GM21723 (cell line): ENCODE results near the gene C1R.
"Not testable (repeated sequence)": the region's sequence is repeated elsewhere in the genome, so short reads cannot be mapped to it uniquely, and the experiment has no call there.

ENCODE experiments used
- ATAC-seq: cut with Tn5 transposase; IDR thresholded peaks from one replicate; pipeline ENCODE4 v1.9.1; 2021; ENCODE audit warnings: mild to moderate bottlenecking, moderate library complexity; ENCODE audit not compliant: unreplicated experiment

Gene C1R

DNA sequence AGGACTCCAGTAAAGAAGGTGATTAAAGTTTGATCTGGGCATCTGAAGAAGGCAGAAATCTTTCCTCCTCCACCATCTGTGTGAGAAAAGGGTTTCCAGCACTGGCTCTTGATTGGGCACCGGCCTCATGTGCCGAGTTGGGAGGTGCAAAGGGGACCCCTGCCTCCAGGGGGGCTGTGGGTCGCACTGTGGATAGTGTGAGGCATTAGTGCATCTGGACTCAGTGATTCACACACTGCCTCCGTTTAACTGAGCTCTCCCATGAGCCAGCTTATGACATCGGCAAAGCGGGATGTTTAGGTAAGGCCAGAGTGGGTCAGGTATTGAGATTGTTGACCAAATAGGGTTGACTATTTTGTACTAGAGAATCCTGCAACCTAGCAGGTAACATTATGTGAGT, 22.9 kb downstream of the C1R start:
- no peak for ATAC-seq

DNA sequence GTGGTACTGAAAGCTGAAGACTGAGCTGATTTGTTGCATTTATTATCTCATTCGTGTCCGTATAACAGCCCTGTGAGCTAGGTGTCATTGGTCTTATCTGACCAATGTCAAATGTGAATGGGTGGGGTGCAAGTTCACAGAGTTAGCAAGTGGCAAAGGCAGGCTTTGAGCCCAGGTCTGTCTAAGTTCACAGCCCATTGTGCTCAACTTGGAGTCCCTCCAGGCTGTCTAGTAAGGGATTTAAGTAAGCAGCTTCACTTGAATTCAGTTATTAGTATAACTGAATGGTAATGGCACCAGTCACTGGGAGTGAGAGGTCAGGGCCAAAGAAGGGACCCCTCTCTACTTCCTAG, 23.3 kb downstream of the C1R start:
- no peak for ATAC-seq

DNA sequence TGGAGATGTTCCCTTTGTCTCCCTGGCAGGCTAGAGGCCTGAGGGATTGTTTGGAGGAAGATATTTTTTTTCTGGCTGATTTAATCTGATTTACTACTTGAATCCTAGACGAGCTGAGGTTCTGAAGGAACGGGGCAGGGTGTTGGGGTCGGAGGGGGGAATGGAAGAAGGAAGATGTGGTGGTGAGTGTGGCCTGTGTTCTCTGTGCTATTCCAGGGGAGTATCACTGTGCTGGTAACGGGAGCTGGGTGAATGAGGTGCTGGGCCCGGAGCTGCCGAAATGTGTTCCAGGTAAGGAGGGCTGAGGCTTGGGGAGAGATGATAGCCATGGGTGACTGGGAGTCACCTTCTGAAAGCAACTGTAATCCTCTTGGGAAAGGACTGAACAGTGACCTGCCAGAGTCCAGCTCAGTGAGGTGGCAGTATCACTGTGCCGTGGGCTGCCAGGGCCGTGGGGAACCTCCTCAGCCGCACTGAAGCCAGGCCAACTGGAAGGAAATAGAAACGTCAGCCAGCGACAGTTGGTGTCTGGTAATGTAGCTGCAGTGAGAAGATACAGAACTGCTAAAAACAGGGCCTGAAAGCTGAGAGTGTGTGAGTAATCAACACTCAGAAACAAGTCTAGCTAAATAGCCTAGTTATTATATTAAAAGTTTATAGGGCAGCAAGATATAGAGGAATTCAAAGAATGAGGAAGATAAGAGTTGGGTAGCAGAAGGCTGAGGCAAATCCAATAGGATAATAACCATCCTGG, 23.8 kb downstream of the C1R start:
- no peak for ATAC-seq

DNA sequence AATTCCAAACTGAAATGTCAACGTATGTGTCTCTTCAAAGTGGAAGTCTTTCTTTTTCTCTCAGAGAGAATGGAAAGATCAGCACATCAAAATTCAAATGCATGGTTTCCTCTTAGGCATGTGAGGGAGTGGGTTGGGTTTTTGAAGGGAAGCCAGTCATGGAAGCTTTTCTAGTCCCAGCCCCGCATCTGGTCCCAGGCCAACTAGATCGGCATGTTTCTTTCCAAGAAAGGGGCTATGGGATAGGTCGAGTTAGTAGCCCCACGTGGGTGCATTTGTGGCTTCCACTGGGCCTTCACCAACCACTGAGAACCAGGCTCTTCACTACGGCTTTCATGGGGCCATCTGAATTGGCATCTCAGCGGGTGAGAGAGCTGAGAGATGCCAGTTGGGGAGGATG, 25.1 kb downstream of the C1R start:
- ATAC-seq, result no peak

DNA sequence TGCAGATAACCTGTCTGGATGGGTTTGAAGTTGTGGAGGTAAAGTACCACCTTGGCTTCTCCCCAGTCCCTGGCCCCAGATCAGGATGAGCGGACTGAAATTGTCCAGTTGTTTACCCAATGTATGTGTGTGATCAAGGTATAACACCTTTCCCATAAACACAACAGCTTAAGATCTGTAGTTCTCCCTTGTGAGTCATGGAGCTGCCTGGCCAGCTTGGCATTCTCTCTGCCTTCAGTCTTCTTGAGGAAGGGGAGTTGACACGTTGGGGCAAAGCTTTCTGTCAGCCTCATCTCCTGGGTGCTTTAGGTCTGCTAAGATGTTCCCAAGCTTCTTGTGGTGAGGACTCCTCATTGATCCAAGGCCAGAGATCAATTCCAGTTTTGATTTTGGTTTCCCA, 25.6 kb downstream of the C1R start:
- no peak for ATAC-seq

DNA sequence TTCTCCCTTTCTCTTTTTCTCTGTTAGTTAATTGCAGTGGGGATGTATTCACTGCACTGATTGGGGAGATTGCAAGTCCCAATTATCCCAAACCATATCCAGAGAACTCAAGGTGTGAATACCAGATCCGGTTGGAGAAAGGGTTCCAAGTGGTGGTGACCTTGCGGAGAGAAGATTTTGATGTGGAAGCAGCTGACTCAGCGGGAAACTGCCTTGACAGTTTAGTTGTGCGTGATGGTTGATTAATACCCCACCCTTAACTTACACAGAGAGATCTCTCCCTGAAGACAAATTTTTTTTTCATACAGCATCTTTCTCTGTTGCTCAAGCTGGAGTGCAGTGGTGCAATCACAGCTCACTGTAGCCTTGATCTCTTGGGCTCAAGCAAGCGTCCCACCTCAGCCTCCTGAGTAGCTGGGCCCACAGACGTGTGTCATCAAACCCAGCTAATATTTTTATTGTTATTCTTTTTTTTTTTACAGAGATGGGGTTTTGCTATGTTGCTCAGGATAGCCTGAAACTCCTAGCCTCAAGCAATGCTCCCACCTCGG, 27.1 kb downstream of the C1R start:
- no peak for ATAC-seq

DNA sequence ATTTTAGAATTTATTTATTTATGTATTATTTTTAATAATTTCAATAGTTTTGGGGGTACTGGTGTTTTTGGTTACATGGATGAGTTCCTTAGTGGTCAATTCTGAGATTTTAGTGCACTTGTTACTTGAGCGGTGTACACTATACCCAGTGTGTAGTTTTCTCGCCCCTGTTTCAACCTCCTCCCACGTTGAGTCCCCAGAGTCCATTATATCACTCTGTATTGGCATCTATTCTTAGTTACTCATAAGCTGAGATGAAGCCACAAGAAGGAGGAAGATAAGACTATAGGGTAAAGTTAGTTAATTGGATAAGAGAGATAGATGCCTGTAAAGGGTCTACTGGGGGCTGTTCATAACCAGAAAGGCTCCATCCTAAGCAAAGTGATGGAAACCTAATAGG, 27.7 kb downstream of the C1R start:
- ATAC-seq, result no peak

DNA sequence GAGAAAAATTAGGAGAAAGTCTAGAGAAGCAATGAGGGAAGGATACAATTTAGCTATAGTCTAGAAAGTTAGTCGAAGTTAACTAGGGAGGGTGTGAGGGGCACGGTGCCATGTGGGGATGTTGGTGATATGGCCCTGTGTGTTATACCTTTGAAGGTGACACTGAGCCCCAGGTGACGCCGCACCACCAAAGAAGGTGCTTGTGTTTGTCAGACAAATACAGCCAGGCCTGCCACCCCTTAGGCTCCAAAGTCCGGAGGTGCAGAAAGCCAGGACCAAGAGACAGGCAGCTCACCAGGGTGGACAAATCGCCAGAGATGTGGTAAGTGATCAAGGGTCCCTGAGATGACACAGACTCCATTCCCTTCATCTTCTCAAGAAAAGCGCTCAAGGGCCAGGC, 30.6 kb downstream of the C1R start:
- no peak for ATAC-seq

DNA sequence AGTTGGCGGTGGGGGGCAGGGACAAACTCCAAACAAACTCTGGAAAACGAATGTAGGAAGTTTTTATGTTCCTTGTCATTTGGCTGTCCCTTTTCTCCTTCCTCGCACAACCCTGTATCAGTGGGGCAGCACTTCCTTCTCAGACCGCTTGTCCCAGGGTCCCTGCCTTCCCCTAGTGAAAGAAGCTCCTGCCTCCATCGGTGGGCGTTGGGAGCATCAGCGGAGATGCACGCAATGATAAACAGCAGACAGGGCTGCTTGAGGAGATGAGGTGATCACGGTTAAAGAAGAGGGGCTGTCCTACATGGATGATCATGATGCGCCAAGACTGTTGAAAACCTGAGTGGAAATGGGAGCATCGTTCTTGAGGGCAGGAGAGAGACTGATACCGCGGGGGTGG, 31.1 kb downstream of the C1R start:
- ATAC-seq, result no peak

DNA sequence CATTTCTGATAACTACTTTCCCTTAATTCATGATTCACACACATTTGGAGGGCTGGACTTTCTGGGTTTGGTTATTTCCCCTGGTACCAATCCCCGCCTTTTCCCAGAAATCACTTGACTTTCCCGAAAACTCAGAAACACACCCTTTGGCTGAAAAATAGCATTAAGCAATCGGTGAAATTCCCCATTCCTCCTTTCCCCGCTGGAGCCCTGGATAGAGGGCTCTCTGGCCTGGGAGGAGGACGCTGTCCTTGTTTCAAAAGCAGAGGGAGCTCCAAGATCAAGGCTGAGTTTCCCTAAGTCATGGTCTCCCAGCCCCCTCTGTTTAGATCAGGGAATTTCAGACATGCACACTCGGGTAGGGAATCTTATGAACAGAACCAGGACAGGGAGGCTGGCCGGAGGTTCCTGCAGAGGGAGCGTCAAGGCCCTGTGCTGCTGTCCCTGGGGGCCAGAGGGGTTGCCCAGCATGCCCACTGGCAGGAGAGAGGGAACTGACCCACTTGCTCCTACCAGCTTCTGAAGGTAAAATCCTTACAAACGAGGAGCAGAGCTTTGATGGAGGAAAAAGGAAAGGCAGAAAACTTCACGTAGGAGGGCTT, 31.8 kb downstream of the C1R start, which contains the start of gene C1S:
Gene C1S (plus strand): TSS at position 366 of the 602 bp plus-strand sequence. CDS start 1,195 bp downstream, outside the sequence.
- ATAC-seq, result no peak

DNA sequence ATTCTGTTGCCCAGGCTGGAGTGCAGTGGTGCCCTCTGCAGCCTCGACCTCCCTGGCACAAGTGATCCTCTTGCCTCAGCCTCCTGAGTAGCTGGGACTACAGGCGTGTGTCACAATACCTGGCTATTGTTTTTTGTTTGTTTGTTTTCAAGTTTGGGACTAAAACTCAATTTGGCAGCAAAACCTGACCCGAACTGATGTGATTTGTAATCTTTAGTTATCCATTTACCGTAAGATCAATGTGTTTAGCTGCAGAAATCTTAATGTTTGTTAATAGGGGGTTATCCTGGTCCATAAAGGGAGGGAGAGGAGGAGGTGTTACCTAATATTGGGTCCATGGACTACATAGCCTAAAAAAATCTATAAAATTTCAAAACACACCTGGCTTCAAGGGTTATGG, 32.5 kb downstream of the C1R start:
- no peak for ATAC-seq

DNA sequence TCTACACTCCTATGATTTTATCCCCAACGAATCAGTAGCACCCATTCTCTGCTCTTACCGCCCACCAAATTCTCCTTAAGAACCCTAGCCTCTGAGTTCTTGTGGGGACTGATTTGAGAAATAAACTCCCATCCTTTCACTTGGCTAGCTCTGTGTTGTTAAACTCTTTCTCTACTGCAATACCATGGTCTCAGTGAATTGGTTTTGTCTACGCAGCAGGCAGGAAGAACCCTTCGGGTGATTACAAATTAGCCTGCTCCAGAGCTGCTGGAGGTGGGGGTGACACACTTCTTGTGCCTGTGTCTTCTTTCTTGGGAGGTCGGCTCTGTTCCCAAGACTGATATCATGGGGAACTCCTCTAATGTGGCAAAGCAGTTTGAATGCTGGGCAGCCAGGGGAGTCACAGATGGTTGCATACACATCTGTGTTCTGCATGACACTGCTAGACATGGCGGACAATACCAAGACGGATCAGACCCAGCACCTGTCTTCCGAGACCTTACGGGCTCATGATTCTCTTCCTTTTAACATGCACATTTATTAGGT, 33.3 kb downstream of the C1R start:
- no peak for ATAC-seq

DNA sequence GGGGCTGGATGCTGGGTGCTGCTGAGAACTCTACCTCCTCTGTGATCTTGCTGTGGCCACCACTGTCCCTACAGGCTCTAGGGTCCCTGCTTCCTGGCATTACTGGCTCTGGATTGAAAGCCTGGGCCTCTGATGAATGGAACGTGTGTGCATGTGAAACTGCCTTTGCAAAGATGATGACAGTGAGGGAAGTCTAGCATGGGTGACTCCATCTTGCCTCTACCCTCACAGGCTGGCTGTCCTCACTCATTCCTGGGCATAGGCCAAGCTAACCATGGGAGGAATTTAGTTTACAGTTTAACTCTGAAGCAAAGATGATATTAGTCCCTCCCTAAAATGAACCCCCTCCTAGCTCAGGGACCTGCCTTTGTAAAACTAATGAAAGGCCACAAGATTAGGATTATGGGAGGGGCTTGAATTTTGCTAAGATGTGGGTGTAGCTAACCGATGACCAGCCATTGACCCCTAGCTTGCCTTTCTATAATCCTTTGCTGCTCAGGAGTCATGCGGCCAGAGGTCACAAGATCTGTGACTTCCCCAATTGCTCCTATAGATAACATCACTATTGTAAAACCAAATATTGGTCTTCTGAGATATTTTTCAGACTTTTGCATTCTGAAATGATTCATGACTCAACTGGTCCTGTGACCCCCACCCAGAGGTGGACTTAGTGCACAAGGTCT, 33.9 kb downstream of the C1R start:
- ATAC-seq, result no peak

DNA sequence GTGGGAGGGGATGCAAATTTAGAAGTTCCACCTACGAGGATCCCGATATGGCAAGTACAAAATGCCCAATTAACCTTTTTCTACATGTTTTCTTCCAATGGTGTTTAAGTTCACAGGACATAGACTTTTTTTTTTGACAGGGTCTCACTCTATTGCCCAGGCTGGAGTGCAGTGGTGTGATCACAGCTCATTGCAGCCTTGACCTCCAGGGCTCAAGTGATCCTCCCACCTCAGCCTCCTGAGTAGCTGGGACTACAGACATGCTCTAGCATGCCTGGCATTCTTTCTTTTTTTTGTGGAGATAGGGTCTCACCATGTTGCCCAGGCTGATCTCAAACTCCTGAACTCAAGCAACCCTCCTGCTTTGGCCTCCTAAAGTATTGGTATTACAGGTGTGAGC, 36.5 kb downstream of the C1R start:
- not testable (repeated sequence) for ATAC-seq

DNA sequence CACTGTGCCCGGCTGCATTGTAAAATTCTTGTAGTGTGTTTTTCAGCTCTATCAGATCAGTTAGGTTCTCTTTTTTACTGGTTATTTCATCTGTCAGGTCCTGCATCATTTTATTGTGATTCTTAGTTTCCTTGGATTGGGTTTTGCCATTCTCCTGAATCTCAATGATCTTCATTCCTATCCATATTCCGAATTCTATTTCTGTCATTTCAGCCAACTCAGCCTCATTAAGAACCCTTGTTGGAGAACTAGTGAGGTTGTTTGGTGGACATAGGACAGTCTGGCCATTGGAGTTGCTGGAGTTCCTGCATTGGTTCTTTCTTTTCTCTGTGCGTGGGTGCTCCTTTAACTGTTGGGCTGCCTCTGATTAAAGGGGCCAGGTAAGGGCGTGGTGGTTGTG, 37.3 kb downstream of the C1R start:
- ATAC-seq, result no peak

DNA sequence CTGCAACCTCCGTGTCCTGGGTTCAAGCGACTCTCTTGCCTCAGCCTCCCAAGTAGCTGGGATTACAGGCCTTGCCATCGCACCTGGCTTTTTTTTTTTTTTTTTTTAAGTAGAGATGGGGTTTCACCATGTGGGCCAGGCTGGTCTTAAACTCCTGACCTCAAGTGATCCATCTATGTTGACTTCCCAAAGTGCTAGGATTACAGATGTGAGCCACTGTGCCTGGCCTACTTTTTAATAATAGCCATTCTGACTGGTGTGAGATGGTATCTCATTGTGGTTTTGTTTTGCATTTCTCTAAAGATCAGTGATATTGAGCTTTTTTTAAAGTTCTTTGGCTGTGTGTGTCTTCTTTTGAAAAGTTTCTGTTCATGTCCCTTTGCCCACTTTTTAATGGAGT, 42.3 kb downstream of the C1R start:
- not testable (repeated sequence) for ATAC-seq

DNA sequence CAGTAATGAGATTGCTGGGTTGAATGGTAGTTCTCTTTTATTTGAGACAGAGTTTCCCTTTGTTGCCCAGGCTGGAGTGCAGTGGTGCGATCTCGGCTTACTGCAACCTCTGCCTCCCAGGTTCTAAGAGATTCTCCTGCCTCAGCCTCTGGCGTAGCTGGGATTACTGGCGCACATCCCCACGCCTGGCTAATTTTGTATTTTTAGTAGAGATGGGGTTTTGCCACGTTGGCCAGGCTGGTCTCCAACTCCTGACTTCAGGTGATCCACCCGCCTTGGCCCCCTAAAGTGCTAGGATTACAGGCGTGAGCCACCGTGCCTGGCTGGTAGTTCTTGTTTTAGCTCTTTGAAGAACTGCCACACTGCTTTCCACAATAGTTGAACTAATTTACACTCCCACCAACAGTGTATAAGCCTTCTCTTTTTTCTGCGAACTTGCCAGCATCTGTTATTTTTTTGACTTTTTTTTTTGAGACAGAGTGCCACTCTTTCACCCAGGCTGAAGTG, 42.7 kb downstream of the C1R start:
- ATAC-seq, result not testable (repeated sequence)

DNA sequence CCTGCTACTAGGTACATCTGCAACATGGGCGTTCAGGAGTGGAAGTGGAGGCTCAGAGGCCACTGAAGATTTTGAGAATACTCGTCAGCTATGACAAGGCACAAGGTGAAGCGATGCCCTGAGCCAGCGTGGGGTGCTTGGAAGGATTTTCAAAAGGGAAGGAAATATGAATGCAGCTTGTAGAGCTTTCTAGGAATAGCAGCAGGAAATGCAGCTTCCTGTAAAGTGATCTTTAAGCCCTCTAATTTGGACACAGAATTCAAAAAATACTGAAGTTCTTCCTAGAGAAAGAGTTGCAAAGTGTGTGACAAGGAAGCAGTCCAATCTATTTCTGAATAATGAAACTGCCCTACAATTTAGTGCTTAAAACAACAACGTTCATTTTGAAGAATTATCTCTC, 44.9 kb downstream of the C1R start:
- ATAC-seq, result no peak

DNA sequence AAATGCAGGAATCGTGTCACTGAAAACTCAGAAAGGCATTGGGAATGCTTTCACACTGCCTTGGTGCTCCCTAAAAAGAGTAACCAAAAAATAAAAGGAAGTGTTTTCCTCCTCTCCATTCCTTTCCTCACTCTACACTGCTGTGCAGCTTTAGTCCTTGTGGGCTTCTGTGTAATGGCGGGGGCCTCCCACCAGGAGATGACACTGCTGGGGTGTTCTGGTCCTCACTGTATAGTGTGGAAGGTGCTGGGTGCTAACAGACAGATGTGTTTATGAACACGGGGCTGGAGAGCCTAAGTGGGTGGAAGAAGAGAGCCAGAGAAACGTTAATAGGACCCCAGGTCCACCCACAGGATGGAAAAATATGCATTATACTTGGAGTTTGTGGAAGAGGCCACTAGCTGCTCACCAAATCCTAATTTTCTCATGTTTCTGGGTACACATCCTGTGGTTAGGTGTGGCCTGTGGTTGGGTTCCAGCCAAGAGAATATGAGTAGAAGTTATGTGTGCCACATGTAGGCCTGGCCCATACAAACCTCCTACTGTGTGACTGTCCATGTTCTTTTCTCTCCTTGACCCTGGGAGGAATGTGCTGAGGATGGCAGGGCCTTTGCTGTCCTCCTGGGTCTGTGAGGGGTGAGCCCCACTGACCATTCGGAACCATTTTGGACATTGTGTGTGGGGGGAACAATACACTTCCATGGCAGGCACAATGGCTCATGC, 45.7 kb downstream of the C1R start:
- no peak for ATAC-seq

DNA sequence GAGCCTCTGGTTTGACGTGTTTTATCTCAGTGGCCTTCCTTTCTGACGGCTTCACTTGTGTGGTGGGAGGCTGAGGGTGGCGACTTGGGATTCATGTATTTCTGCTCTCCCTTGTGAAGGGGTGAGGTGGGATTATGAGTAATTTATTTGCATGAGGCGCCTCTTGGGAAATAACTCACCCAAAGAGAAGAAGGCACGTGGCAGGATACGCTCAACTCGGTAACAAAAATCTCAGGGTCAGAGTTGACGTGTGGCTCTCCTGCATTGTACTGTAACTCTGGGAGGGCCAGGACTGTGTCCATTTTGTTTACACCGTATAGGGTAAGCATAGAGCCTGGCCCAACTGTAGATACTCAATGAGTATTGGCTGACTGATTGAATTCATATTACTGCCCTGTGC, 46.3 kb downstream of the C1R start:
- ATAC-seq, result no peak

DNA sequence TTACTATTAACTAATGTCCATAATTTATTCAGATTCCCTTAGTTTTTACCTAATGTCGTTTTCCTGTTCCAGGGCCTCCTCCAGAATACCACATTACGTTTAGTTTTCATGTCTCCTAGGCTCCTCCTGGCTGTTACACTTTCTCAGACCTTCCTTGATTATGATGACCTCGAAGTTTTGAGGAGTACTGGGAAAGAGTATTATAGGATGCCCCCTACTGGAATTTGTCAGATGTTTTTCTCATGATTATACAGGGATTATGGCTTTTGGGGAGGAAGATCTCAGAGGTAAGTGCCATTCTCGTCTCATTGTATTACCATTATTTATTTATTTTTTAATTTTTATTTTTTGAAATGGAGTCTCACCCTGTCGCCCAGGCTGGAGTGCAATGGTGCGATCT, 49.4 kb downstream of the C1R start:
- ATAC-seq, result no peak
